ENCODE measurements around the gene THOC7. TPM values are rescaled to one million over a fixed set of nuclear protein-coding genes. Genes with fewer than 3 reads are reported as not detected.

The THOC7 gene
- total RNA-seq, 1 experiment from 2014 or later, result 67.3 TPM

DNA sequence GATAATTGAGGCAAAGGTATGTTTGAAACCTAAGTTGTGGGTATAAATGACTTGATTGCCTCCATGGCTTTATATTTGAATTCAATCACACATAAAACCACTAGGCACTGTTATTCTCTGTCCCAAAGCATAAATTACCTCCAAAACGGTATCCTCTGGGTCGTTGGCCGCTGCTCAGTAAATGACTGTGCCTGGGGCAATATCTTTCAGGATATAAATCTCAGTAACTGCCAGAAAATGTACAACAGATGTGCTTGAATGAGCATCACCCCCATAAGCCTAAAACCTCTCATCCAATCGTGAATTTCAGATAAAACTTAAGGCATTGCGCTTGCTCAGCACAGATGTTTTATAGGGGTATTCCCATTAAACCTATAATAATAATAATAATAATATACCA lies 63.5 kb downstream of the THOC7 start (continued):
- TF ChIP-seq CEBPB (IDR thresholded peaks at IDR 0.05; ENCODE audit: low read depth) (no peak), JUND (IDR thresholded peaks at IDR 0.05) (no peak), FOSL1 (IDR thresholded peaks at IDR 0.05; ENCODE audit: low read depth) (no peak), RAD21 (IDR thresholded peaks at IDR 0.05; ENCODE audit: low read depth) (no peak), CBX3 (IDR thresholded peaks at IDR 0.05; ENCODE audit: low read depth) (no peak), ELF1 (IDR thresholded peaks at IDR 0.05; ENCODE audit: borderline replicate concordance, low read depth) (no peak)
- TF ChIP-seq, protein P1, sequence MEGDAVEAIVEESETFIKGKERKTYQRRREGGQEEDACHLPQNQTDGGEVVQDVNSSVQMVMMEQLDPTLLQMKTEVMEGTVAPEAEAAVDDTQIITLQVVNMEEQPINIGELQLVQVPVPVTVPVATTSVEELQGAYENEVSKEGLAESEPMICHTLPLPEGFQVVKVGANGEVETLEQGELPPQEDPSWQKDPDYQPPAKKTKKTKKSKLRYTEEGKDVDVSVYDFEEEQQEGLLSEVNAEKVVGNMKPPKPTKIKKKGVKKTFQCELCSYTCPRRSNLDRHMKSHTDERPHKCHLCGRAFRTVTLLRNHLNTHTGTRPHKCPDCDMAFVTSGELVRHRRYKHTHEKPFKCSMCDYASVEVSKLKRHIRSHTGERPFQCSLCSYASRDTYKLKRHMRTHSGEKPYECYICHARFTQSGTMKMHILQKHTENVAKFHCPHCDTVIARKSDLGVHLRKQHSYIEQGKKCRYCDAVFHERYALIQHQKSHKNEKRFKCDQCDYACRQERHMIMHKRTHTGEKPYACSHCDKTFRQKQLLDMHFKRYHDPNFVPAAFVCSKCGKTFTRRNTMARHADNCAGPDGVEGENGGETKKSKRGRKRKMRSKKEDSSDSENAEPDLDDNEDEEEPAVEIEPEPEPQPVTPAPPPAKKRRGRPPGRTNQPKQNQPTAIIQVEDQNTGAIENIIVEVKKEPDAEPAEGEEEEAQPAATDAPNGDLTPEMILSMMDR (IDR thresholded peaks at IDR 0.05 in 2 of 3, conservative IDR thresholded peaks at IDR 0.05 in 1 of 3; ENCODE audit: borderline replicate concordance in 1 of 3, insufficient read depth in 1 of 3, low read depth in 2 of 3, low read length in 2 of 3), result no peak

- Histone ChIP-seq H3K9ac (ENCODE audit: low read length) (no peak overlapping the region), H3K4me2 (ENCODE audit: low read length) (no peak overlapping the region), H3K4me1 (ENCODE audit: control insufficient read depth in 1 of 2, insufficient read depth in 2 of 2, low read length in 2 of 2) (no peaks in the 10 kb centered on the region), H3K9me2 (ENCODE audit: insufficient read depth) (no peaks in the 10 kb centered on the region), H3K9me3 (ENCODE audit: control insufficient read depth in 1 of 2, insufficient read depth in 1 of 2, low read depth in 1 of 2, low read length in 2 of 2) (no peaks in the 10 kb centered on the region), H2AFZ (ENCODE audit: low read depth, low read length, poor library complexity, severe bottlenecking) (no peak overlapping the region), H3K27ac (ENCODE audit: low read depth, low read length) (no peak overlapping the region), H3K27me3 (ENCODE audit: insufficient read depth, low read length) (peaks cover 12% of the 10 kb centered on the region; the same call in 1 of the 2 replicates), H3K79me2 (ENCODE audit: insufficient read depth, low read length) (no peaks in the 10 kb centered on the region), H4K20me1 (ENCODE audit: insufficient read depth) (no peaks in the 10 kb centered on the region), H3K36me3 (ENCODE audit: control insufficient read depth in 1 of 2, insufficient read depth in 2 of 2, low read length in 2 of 2) (no peaks in the 10 kb centered on the region), H3K4me3 (replicated peaks in 1 of 2; ENCODE audit: low read depth in 1 of 2, low read length in 2 of 2) (no peak overlapping the region)
- RAD21 ChIA-PET (ENCODE audit: low non-redundant PET in 1 of 2, low total read pairs in 2 of 2, uncharacterized antibody in 2 of 2, unreplicated experiment in 2 of 2), result no interaction called here
- POLR2A ChIA-PET, result no interaction called here
- no peak for DNase-seq (ENCODE audit: low read depth, low spot score)
- TF ChIP-seq, protein P2, sequence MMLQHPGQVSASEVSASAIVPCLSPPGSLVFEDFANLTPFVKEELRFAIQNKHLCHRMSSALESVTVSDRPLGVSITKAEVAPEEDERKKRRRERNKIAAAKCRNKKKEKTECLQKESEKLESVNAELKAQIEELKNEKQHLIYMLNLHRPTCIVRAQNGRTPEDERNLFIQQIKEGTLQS (IDR thresholded peaks at IDR 0.05), result no peak
- TF ChIP-seq RAD21 (IDR thresholded peaks at IDR 0.05; ENCODE audit: low read depth) (no peak), EGR1 (IDR thresholded peaks at IDR 0.05; ENCODE audit: low read depth) (no peak), SIN3A (IDR thresholded peaks at IDR 0.05; ENCODE audit: low read depth) (no peak)
- CTCF ChIA-PET, result no interaction called here
- intact Hi-C loops (cut with micrococcal nuclease), result no loop called here
- no peak for ATAC-seq
- no TSS peak for BruUV-seq (replicated peaks)
Measured at GRCh38 chr3:63798949-63799348, 64.7 kb downstream of the THOC7 start.

Measured in HCT116 (cell line).